Activated T-cell treated with anti-CD3 and anti-CD28 coated beads for 1 hour (primary cell): ENCODE measurements around the gene IKZF3.
"Not testable (repeated sequence)": the region's sequence is repeated elsewhere in the genome, so short reads cannot be mapped to it uniquely, and the experiment has no call there.

Source experiments
- DNase-seq: peaks from one replicate; pipeline ENCODE4 v3.0.0-alpha.2; 2020; ENCODE audit warnings: low read depth

IKZF3 gene

DNA sequence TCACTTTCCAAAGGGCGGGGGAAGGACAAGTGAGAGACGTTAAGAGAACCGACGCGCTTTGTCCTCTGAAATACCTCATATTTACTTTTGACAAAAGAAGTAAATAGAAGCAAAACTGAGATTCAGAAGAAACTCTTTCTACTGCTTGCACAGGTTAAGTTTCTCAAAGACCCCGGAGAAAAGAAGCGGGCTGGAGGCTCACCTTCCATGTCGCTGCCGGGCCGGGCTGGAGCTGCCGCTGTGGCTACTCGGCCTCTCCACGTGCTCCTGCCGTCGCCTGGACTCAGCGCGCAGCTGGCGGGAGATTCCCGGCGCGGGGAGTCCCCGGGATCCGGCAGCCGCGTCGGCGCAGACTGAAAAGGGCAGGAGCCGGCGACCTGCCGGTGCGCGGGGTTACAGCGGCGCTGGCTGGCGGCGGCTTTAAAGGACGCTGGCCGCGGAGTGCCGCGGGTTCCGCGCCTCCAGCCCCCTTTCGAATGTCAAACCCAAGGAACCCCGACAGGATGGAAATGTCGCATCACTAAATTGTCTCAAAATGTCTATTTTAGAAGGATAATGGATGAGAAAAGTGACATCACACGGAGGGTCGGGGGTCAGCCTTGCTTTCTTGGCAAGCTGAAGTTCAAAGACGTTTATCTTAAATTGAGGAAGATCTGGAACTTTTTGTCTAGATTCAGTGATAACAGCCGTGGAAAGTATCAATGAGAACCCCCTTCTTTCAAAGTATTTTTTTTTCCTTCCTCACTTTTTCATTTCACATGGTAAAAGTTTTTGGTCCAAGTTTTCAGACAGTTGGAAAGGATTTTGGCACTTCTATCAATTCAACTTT, at the start of gene IKZF3:
IKZF3 (minus strand) TSS at position 395 of the 829 bp plus-strand sequence; CDS start at position 209, 186 bp downstream.
- DNase-seq, result peak; percentile 65

DNA sequence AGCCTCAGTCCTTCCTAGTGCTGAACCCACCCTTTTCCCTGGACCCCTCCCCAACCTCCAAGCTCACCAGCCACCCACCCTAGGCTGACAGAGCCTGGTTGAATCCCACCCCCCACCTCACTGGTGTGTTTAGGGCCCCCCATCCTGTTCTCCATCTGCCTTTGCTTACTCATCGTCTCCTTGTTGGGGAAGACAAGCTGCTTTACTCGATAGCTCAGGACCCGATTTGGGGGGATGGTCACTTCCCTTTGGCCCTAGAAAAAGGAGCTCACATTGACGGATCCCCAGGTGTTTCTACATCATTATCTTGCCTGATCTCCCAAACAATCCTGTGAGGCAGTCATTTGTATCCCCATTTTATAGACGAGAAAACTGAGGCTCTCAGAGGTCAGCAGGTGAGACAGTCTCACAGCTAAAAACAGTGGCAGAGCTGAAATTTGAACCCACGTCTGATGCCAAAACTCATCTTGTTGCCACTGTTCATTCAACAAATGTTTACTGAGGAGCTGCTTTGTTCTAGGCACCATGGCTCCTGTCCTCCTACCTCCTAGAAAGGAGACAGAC, 44.8 kb upstream of the IKZF3 start:
- no peak for DNase-seq

DNA sequence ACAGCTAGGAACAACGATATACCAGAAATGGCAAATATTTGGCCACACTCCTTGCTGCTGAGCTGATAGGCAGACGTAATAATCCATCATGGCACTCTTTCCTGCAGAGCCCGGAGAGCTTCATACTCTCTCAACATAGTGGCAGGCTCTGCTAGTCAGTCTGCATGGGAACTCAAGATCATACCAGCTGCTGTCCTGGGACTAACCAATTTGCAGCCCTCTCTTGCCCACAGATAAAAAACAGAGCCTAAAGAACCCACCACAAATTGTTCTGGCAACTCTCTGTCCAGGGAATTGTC, 40.8 kb upstream of the IKZF3 start:
- DNase-seq, result no peak

DNA sequence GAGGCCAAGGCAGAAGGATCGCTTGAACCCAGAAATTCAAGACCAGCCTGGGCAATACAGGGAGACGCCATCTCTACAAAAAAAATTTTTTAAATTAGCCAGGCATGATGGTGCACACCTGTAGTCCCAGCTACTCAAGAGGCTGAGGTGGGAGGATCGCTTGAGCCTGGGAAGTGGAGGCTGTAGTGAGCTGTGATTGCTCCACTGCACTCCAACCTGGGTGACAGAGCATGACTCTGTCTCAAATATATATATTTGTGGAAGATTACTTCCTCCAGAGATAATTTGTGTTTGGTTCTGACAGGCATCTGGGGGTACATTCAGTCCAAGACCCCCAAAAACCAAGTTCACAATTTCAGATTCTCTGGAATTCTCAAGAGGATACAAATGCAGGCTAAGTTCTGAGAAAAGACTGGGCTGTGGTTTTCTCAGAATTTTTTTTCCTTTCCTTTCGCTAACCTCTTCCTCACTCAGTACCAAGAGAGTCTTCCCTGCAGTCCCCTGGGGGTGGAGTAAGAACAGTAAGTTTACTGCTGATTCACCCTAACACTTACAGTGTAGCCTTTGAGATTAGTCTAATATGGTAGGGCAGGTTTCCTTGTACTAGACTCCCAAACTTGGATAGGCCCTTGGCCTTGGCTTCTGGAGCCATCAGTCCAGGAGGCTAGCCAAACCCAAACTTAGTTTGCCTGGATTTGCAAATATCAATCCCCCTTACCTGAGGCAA, 39.2 kb upstream of the IKZF3 start:
- no peak for DNase-seq

DNA sequence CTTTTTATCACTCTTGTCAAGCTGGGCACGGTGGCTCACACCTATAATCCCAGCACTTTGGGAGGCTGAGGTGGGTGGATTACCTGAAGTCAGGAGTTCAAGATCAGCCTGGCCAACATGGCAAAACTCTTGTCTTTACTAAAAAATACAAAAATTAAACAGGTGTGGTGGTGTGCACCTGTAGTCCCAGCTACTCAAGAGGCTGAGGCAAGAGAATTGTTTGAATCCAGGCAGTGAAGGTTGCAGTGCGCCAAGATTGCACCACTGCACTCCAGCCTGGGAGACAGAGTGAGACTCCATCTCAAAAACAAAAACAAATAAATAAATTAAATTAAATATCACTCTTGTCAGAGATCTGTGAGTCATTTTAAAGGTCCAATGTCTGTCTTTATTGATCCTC, 37.9 kb upstream of the IKZF3 start:
- DNase-seq, result not testable (repeated sequence)

DNA sequence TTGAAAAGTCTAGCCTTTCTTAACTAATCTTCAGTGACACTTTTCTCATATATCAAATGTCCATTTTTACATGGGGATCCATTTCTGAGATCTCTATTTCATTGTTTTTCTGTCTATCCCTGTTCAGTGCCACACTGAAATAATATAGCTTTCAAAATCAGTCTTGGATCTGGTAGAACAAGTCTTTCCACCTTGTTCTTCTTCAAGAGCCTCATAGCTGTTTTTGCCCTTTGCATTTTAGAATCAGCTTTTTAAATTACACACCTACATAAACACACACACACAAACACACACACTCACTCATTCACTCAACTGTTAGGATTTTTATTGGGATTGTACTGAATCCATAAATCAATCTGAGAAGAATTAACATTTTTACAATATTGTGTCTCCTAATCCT, 35.1 kb upstream of the IKZF3 start:
- no peak for DNase-seq

DNA sequence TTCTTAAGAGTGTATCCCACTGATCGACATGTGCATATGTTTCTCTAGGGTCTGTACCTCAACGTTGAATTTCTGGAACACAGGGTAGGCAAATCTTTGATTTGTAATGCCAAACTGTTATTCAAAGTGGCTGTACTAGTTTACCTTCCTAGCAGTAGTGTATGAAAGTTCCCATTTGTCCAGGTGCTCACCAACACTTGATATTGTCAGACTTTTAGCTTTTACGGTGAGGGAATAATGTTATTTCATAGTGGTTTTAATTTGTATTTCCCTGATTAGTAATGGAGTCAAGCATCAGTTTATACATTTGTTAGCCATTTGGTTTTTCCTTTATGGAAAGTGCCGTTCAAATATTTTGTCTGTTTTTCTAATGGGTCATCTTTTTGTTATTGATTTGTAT, 34.0 kb upstream of the IKZF3 start:
- DNase-seq, result no peak

DNA sequence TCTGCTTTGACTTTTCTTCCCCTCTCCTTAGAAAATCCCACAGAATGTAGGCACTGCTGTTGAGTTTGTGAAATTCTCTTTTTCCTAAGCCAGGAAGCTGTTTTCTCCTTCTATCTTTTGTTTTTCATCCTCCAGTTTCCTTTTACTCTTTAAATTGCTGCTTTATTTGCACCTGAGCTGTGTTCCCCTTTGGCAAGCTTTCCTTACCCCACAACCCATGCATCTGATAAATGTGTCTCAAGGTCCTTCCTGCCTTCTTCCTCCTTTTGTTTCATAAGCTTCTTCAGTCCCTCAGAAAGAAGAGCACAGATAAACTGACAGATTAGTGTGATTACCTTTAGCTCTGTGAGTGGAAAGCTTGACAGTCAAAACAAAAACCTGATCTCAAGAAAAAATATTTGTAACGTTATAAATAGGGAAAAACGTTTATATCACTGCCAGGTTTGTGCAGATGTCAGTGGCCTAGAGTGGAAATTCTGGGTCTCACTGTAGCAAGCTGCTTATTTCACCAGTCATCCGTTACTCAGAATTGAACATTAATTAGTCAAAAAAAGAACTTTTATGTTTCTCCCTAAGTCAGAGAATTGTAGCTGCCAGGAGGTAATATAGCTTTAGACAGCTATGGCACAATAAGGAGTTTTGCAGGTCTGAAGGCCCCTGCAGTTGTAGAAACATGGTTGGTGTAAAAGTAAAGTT, 30.7 kb upstream of the IKZF3 start:
- DNase-seq, result no peak

DNA sequence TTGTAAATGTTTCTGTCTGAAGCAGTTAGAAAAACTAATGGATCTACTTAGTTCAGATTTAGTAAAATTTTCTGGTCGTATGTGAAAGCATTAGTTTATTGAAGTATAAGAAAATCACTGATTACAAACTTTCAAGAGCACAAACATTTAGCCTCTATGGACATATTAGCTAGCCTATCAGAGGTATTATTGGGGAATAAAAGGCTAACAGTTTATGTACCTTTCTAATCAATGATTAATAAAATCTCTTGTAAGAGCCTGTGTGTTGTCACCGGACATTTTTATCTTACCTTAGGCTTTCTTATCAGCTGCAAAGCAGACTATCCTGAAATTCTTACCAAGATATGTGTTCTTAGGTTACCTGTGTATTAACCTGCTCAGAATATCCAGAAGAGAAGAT, 25.1 kb upstream of the IKZF3 start:
- no peak for DNase-seq

DNA sequence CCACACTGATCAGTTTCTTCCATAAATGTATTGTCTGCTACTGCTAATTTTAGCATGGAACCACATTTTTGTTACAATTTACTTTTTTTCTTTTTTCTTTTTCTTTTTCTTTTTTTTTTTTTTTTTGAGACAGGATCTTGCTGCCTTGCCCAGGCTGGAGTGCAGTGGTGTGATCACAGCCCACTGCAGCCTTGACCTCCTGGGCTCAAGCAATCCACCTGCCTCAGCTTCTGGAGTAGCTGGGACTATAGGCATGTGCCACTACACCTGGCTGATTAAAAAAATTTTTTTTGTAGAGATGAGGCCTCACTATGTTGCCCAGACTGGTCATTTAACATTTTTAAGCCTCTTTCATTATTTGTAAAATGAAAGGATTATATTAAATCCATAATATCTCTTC, 23.0 kb upstream of the IKZF3 start:
- DNase-seq, result no peak

DNA sequence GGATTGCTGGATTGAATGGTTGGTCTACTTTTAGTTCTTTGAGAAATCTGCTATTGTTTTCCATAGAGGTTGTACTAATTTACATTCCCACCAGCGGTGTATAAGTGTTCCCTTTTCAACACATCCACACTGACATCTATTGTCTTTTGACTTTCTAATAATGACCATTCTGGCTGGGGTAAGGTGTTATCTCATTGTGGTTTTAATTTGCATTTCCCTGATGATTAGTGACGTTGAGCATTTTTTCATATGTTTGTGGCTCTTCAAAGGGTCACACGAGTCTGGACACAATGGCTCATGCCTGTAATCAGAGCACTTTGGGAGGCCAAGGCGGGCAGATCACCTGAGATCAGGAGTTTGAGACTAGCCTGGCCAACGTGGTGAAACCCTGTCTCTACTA, 22.0 kb upstream of the IKZF3 start:
- DNase-seq, result not testable (repeated sequence)

DNA sequence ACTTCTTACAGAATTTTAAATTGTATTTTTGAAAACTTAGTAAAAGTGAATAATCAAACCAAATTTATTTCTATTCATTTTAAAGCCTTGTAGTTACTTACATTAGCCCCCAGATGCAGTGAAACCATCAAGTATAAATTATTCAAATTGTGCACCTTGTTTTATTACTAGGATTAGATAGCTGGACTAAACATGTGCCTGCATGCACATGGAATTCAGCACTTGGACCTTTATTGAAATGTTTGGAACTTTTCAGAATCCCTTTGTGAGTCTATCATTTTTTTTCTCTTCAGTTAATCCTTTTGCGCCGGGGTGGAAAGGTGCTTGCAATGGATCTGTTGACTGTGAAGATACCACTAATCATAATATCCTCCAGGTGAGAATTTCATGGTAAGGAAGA, 8.6 kb upstream of the IKZF3 start:
- no peak for DNase-seq

DNA sequence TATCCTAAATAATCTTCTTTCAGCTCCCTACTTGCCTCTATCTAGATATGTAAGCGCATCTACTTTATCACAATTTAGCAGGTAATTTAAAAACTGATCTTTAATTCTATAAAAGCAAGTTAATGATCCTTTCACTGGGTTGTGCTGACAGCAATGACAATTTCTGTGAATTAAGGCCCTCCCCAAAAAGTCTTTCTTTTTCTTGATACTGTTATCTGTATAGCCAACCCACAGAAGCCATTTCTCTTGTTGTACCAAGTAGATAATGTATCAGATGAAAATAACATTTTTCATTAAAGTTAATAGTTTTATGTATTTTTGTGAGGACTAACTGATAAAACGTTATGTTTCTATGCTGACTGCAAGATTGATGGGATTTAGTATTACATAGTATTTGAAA, 7.7 kb upstream of the IKZF3 start:
- DNase-seq, result no peak

DNA sequence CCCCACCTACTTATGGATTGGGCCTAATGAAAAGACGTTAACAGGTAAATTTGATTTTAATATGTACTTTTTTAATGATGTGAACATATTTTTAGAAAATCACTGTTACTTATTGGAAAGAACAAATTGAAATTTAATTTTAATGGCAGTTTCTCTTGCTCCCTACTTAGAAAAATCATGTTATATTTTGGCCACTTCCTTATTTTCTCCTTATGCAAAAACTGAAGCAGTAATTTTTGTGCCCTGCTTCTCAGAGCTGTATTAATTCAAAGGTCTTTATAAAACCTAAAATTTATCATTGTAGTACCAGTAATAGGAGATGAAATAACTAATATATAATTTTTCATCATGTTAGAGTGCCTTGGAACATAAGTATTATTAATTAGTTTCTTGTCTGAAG, 6.7 kb upstream of the IKZF3 start:
- no peak for DNase-seq

DNA sequence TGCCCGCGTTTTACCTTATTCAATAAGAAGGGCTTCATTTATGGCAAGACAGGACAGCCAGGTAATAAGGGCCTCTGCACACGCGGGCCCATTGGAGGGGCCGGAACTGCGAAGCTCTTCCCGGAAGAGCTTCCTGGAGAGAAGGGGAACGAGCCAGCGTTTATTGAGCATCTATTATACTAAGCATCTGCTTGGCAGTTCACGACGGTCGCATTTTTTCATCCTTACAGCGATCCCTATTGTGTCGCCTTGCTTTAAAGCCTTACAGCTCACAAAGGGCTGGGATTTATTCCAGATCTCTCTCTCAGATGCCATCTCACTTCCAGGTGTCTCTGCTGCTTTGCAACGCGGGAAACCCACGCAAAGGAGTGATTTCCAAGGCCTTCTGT, 4.4 kb upstream of the IKZF3 start:
- DNase-seq, result no peak

DNA sequence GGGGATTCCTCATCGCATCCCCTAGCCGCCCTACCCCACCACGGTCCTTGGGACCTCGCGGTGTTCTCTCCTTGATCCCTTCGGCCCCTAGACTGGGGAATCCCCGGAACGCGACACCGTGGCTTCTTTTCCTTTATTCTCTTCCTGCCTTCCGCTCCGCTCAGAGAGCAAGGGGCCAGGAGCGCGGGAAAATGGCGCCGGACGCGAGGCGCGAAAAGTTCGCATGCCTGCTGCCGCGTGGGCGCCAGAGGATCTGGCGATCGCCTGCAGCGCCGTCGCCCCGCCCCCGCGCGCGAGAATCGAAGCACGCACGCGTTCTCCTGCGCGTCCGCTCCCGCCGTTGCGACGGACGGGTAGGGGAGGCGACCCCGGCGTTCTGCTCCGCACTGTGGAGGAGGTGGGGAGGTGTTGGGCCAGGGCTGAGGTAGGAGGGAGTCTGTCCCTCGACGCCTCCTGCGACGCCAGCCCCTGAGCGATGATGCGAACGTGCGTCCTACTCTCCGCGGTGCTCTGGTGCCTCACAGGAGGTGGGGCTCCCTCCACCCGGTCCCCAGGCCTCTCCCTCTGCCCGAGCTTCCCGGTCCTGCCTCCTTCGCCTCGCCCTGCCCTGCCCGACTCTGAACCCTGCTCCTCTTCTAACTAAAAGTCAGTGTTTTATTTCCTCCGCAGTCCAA, 3.9 kb upstream of the IKZF3 start, which contains the start of gene ZPBP2:
ZPBP2 (plus strand) TSS at position 323 of the 674 bp plus-strand sequence; CDS start at position 476, 153 bp downstream.
- peak; percentile 24 for DNase-seq

DNA sequence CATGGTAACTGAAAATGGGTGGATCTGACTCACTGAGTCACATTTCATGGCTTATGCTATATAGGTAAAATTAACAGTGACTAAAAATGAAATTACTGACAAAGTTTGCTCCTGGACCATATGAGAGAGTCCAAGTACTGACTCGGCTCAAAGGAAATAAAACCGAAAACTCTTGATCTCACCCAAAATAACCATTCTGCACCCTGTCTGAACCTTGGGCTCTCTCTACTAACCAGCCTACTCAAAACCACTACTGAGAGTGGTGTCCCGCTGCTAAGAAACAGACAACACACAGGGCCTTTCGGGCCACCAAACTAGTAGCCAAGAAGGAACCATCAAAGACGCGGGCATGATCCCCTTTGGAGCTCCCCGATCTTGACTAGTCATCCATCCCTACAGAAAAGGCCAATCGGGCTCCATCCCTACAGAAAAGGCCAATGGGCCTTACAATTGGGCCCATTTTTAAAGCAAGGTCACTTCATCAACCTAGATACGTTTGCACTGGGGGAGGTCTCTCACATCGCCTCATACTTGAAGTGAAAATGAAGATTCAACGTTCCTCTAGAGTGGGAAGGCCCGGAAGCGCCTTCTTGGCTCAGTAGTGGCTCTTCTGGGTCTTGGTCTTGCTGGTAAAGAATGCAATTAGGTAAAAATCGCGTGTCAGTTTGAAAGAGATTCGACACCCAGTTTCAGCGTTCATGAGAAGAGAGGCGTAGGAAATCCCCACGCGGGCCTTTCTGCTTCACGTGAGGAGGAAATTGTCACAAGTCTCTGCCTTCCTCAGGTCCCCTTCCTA, 3.2 kb upstream of the IKZF3 start:
- peak; percentile 29 for DNase-seq

DNA sequence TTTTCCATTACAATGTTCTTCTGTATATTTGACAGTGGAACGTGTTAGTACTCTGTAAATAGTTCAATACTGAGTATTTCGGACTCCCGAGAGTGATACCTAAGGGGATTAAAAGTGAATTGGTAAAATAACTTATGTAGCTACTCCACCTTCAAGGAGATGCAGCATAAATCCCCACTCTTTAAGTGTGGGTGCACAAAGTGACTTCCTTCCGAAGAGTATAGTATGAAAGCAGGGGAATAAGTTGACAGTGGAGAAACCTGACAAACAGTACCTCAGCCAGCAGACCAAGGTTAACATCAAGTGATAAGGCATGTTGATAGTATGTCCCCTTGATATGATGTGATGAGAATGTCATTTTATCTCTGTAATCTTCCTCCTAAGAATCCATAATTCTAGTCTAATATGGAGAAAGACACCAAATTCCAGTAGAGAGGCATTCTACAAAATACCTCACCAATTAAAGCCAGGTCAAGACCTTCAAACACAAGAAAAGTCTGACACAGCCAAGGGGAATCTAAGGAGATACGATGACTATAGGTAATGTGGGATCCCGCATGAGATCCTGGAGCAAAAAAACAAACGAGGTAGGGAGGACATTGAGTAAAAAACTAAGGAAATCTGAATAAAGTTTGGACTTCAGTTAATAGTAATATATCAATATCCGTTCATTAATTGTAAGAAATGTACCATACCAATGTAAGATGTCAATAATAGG, 2.1 kb upstream of the IKZF3 start:
- no peak for DNase-seq

DNA sequence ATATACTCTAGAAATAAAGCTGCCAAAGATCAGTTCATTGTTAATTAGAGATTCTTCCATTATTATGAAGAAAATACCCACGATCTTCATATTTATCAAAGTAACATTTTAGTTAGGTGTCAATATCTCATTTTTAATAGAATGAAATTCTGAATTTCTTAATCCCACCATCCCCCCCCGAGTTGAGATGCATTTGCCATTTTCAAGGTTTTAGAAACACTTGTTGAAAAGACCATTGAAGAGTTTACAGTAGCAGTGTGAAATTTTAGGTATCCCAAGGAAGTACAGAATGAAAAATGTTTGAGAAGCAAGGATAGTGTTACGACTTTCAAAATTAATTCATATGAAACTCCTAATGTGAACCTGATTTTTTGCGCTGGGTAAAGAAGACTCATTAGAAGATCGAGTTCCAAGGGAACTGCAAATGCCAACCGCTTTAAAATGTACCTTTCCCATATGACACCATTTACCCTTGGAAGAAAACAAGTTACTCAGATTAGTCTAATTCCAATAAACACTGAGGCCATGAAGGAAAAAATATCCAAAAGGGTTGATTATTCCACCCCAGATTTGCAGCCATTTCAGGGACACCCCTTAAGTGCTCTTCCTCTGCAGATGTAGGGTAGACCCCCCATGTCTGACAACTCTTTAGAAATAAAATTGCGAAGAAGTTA, 731 bp downstream of the IKZF3 start:
- DNase-seq, result no peak

DNA sequence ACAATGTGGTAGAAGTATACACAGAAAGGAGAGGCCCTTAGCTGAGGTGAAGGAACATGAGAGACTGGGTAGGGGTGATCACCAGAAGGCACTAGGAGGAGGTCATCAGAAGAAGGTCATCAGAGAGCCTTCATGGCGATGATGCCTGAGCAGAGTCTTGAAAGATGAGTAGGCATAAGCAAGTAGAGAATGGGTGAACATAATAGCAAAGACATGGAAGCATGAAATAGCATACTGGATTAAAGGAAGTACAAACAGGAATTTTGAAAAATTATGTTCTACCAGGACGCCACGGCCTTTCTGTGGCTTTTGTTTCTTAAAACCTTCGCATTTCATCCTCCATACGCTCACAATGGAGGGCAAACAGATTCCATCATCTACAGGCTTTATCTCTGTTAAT, 2.9 kb downstream of the IKZF3 start:
- no peak for DNase-seq
